ENCODE measurements around the gene SLC15A1.

Gene SLC15A1

GRCh38 chr13:98796191-98796590, 43.7 kb upstream of the SLC15A1 start:
- TF ChIP-seq CTCF (IDR thresholded peaks at IDR 0.05; ENCODE audit: borderline replicate concordance, insufficient read depth, low read depth, low read length): no peak
- H3K4me3 ChIP-seq (ENCODE audit: low read depth, low read length): no peak overlapping the region

GRCh38 chr13:98795220-98795619, 42.7 kb upstream of the SLC15A1 start:
- no peak overlapping the region for H3K4me3 ChIP-seq (ENCODE audit: low read depth, low read length)
- no peak for TF ChIP-seq CTCF (IDR thresholded peaks at IDR 0.05; ENCODE audit: borderline replicate concordance, insufficient read depth, low read depth, low read length)

- no peak overlapping the region for H3K4me3 ChIP-seq (ENCODE audit: low read depth, low read length)
- no peak for TF ChIP-seq CTCF (IDR thresholded peaks at IDR 0.05; ENCODE audit: borderline replicate concordance, insufficient read depth, low read depth, low read length)
Measured at GRCh38 chr13:98794498-98794897, 42.0 kb upstream of the SLC15A1 start.

- no peak overlapping the region for H3K4me3 ChIP-seq (ENCODE audit: low read depth, low read length)
- no peak for TF ChIP-seq CTCF (IDR thresholded peaks at IDR 0.05; ENCODE audit: borderline replicate concordance, insufficient read depth, low read depth, low read length)
Measured at GRCh38 chr13:98792785-98793495, 40.5 kb upstream of the SLC15A1 start.

- TF ChIP-seq CTCF (IDR thresholded peaks at IDR 0.05; ENCODE audit: borderline replicate concordance, insufficient read depth, low read depth, low read length): no peak
Measured at GRCh38 chr13:98792321-98792720, 39.8 kb upstream of the SLC15A1 start.

GRCh38 chr13:98791611-98792010, 39.1 kb upstream of the SLC15A1 start:
- no peak overlapping the region for H3K4me3 ChIP-seq (ENCODE audit: low read depth, low read length)
- no peak for TF ChIP-seq CTCF (IDR thresholded peaks at IDR 0.05; ENCODE audit: borderline replicate concordance, insufficient read depth, low read depth, low read length)

More at GRCh38 chr13:98792321-98792720, 39.8 kb upstream of the SLC15A1 start:
- H3K4me3 ChIP-seq (ENCODE audit: low read depth, low read length): no peak overlapping the region

GRCh38 chr13:98787996-98788395, 35.5 kb upstream of the SLC15A1 start:
- H3K4me3 ChIP-seq (ENCODE audit: low read depth, low read length): no peak overlapping the region
- no peak for TF ChIP-seq CTCF (IDR thresholded peaks at IDR 0.05; ENCODE audit: borderline replicate concordance, insufficient read depth, low read depth, low read length)

Data from GM12875 (cell line).